COR-L47 (cell line): ENCODE measurements around the gene CTAG1B.
"Not testable (repeated sequence)": the region's sequence is repeated elsewhere in the genome, so short reads cannot be mapped to it uniquely, and the experiment has no call there.

Source experiments
- DNase-seq: peaks from one replicate; lab custom pipeline; 2025; lab: John Stamatoyannopoulos, UW

CTAG1B gene

DNA sequence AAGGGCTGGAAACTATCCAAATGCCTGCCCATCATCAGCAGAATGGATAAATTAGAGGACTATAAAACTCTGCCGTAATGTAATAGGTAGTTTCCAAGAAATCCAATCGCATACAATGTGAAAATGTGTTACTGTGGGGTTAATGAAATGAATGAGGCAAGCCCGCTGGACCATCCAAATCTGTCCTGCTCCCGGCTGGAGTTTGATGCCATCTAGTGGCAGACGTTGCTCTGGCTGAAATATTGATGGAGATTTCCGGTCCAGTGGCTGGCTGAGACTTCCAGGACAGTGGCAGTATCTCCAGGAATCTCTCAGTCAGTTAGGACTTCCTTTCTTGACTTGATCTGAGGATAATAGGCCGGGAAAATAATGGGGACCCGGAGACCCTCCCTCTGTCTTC is 36.1 kb downstream of the CTAG1B start:
- not testable (repeated sequence) for DNase-seq

DNA sequence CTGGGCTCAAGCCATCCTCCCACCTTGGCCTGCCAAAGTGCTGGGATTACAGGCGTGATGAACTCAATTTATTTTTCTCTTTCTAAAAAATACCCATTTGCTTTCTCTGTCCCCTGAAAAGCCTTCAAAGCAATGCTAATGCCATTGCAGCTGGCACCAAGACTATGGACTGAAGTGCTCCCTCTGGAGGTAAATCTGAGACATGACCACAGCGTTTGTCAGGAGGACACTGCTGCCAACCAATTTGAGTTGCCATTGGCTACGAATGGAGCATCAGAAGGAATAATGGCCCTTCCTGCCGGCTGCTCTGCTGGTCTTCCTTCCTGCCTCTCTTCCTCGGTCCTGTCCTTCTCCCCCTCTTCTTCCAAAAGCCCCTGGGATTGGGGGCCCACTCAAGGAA is 44.0 kb downstream of the CTAG1B start:
- DNase-seq = not testable (repeated sequence)

DNA sequence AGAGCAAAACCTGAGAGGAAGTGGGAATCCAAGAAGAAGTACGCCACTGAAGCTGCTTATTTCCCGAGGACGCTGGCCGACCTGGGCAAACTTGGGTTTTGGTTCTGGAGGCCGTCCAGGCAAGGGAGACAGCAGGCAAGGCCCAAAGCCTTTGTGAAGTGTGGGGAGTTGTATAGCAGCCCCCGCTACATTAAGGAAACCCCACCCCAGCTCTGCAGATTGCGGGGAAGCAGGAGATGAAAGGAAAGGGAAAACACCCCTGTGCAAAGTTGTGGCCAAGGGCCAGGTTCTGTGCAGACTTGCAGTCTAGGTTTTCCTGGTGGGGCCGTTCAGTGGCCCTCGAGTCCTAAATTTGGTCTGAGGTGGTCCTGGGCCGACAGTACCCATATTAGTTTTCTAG is 46.0 kb downstream of the CTAG1B start:
- not testable (repeated sequence) for DNase-seq

DNA sequence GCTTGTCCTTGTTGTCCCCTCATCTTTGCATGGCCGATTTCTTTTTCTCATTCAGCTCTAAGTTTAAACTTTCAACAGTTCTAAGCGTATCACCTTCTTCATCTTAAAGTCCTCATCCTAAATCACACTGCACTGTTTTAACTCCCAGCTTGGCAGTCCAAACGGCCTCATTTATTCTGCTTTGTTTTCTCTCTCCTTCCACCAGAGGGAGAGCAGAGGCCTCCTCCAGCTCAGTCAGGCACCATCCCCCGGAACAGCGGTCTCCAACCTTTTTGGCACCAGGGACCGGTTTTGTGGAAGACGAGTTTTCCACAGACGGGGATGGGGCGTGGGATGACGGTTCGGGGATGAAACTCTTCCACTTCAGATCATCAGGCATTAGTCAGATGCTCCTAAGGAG is 48.7 kb downstream of the CTAG1B start:
- DNase-seq = not testable (repeated sequence)
